Esophagus muscularis mucosa (tissue), 4 donors: ENCODE data around the gene RXRA.

Experiments
- EP300 ChIP-seq: sonication (generic); formaldehyde crosslinking; IDR thresholded peaks from one replicate; pipeline ENCODE4 v1.6.1; 2017; ENCODE audit warnings: antibody characterized with exemption
- POLR2AphosphoS5 ChIP-seq, 2 donors: sonication (generic); formaldehyde crosslinking; IDR thresholded peaks; one replicate each; pipeline ENCODE4 v1.6.1; 2017; ENCODE audit warnings: antibody characterized with exemption in 2 of 2
- TF ChIP-seq, protein P1 (sequence below), 3 experiments: fragments of 200-600 bp in 2 of 3; fragments of 450-650 bp in 1 of 3; sonication (generic) in 2 of 3; IDR thresholded peaks; one replicate each; pipeline ENCODE4 v1.5.1; 2017 to 2019; ENCODE audit warnings: antibody characterized with exemption in 3 of 3, mild to moderate bottlenecking in 2 of 3, moderate library complexity in 1 of 3

DNA sequence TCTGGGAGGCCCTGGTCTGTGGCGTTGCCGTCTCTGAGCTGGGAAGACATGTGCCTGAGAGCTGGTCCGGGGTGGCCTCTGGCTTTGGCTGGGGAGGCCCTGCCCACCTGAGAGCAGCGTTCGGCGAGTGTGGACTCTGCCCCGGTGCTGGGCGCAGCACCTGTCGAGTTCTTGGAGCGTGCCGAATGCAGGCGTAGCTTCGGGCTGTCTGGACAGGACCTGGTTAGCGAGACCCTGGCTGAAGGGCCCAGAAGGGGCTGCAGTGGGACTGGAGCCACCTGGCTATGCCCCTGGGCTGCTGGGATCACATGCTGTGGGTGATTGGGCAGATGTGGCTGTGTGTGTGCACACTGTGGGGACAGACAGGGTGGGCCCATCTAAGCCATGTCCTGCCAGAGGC lies 56.5 kb downstream of the RXRA start:
- TF ChIP-seq, protein P1, sequence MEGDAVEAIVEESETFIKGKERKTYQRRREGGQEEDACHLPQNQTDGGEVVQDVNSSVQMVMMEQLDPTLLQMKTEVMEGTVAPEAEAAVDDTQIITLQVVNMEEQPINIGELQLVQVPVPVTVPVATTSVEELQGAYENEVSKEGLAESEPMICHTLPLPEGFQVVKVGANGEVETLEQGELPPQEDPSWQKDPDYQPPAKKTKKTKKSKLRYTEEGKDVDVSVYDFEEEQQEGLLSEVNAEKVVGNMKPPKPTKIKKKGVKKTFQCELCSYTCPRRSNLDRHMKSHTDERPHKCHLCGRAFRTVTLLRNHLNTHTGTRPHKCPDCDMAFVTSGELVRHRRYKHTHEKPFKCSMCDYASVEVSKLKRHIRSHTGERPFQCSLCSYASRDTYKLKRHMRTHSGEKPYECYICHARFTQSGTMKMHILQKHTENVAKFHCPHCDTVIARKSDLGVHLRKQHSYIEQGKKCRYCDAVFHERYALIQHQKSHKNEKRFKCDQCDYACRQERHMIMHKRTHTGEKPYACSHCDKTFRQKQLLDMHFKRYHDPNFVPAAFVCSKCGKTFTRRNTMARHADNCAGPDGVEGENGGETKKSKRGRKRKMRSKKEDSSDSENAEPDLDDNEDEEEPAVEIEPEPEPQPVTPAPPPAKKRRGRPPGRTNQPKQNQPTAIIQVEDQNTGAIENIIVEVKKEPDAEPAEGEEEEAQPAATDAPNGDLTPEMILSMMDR (IDR thresholded peaks at IDR 0.05): no peak
- TF ChIP-seq POLR2AphosphoS5 (IDR thresholded peaks at IDR 0.05) (no peak), EP300 (no peak)
